ENCODE results near the gene SNCB. TPM values are rescaled to one million over a fixed set of nuclear protein-coding genes. Genes with fewer than 3 reads are reported as not detected.

The SNCB gene
- total RNA-seq, 1 experiment from 2014 or later, result 4.7 TPM

DNA sequence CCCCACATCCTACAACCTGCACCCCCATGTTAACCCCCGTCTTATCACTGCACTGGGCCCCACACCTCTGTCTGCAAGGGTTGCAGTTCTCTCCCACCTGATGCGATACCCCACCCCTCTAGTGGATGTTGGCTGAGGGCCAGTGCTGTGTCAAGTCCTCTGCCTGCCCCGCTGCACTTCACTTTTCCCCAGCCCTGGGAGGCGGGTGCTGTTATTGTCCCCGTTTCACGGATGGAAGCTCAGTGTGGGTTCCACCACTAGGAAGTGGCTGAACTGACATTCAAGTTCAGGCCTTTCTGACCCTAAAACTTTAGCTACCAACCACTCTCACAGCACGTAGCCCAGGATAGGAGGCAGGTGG is 3.5 kb downstream of the SNCB start:
- H3K27me3 ChIP-seq (ENCODE audit: control insufficient read depth, insufficient read depth, low read length), result peaks cover 36% of the 10 kb centered on the region
- no peak for DNase-seq
- no peaks in the 10 kb centered on the region for H3K36me3 ChIP-seq (replicated peaks; ENCODE audit: control insufficient read depth, insufficient read depth, low read length)
- H3K4me3 ChIP-seq (ENCODE audit: insufficient read depth, low read depth, low read length), result no peak overlapping the region

DNA sequence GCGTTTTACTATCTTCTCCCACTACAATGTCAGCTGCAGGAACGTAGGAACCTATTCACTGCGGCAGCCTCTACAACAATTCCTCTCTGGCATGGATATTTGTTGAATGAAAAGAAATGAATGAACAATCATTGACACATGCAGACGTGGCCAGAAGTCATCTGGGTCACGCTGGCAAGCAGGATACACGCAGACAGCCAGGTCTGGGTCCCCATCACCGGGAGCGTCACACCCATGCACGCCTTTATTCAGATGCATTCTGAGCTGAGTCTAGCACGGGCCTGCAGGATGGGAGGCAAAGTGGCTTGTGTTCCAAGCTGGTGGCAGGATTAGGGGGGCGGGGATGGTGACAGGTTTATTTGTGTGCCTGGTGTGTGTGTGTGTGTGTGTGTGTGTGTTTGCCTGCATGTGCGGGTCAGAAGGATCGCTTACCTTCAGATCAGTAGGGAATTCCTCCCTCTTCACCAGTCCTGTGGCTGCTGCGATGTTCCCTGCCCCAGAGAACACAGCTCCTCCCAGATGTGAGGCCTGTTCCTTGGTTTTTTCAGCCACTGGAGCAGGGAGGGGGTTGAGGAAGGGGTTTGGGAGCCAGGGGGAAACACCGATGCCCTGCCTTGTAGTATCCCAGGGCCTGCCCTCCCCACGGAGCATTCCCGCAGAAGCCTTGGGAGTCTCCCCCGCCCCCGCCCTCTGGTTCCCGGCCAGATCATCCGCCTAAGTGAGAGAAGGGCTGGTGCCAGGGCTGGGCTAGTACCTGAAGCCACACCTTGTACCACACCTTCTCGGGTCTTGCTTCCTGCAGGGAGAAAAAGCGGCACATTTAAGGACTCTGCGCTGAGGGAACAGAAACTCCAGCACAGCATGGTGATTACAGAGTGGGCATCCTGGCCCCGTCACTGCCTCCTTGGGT is 4.1 kb downstream of the SNCB start:
- DNase-seq, result no peak
- Histone ChIP-seq H3K27me3 (ENCODE audit: control insufficient read depth, insufficient read depth, low read length) (peaks cover 31% of the 10 kb centered on the region), H3K4me3 (ENCODE audit: insufficient read depth, low read depth, low read length) (no peak overlapping the region), H3K36me3 (replicated peaks; ENCODE audit: control insufficient read depth, insufficient read depth, low read length) (no peaks in the 10 kb centered on the region)

GRCh38 chr5:176625512-176625911 is 4.8 kb downstream of the SNCB start:
- H3K4me3 ChIP-seq (ENCODE audit: insufficient read depth, low read depth, low read length), result no peak overlapping the region
- no peak for DNase-seq
- peaks cover 31% of the 10 kb centered on the region for H3K27me3 ChIP-seq (ENCODE audit: control insufficient read depth, insufficient read depth, low read length)
- no peaks in the 10 kb centered on the region for H3K36me3 ChIP-seq (replicated peaks; ENCODE audit: control insufficient read depth, insufficient read depth, low read length)

- DNase-seq, result no peak
- Histone ChIP-seq H3K36me3 (replicated peaks; ENCODE audit: control insufficient read depth, insufficient read depth, low read length) (no peaks in the 10 kb centered on the region), H3K27me3 (ENCODE audit: control insufficient read depth, insufficient read depth, low read length) (peaks cover 35% of the 10 kb centered on the region), H3K4me3 (ENCODE audit: insufficient read depth, low read depth, low read length) (no peak overlapping the region)
Observed at GRCh38 chr5:176624938-176625337, 5.4 kb downstream of the SNCB start.

DNA sequence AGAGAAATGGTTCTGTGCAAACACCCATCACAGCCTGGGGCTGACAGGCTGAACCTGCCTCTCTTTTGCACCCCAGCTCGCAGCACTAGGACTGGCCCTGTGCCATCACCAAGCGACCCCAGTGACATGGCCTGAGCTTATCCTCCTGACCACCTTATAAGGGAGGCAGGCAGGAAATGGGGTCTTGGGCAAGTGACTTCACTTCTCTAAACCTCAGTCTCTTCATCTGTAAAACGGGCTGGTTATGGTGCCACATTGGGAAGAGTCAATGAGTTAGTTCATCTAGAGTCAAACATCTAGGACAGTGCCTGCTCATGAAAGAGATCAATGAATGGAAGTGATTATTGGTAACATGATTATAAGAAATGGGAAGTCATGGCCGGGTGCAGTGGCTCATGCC is 6.2 kb downstream of the SNCB start:
- peaks cover 34% of the 10 kb centered on the region for H3K27me3 ChIP-seq (ENCODE audit: control insufficient read depth, insufficient read depth, low read length)
- H3K4me3 ChIP-seq (ENCODE audit: insufficient read depth, low read depth, low read length), result no peak overlapping the region
- no peak for DNase-seq
- H3K36me3 ChIP-seq (replicated peaks; ENCODE audit: control insufficient read depth, insufficient read depth, low read length), result no peaks in the 10 kb centered on the region

DNA sequence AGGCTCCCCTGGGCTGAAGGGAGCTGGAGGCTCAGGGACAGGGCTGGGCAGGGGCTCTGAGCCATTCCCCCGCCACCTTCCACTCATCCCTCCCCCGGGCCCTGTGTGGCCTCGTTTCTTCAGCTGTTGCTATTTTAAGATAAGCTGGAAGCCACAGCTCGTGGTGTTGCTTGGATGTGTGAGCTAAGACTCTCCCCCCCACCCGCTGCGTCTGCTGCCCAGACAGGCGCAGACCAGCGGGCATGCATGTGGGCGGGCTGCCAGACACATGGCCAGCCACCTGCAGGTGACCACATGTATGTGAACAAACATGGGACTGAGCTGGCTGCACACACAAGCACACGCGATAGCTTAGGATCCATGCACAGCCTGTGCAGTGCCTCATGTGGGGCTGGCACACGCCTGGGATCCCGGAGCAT is 8.7 kb downstream of the SNCB start:
- DNase-seq, result no peak
- H3K36me3 ChIP-seq (replicated peaks; ENCODE audit: control insufficient read depth, insufficient read depth, low read length), result no peaks in the 10 kb centered on the region
- H3K4me3 ChIP-seq (ENCODE audit: insufficient read depth, low read depth, low read length), result no peak overlapping the region
- peaks cover 35% of the 10 kb centered on the region for H3K27me3 ChIP-seq (ENCODE audit: control insufficient read depth, insufficient read depth, low read length)

DNA sequence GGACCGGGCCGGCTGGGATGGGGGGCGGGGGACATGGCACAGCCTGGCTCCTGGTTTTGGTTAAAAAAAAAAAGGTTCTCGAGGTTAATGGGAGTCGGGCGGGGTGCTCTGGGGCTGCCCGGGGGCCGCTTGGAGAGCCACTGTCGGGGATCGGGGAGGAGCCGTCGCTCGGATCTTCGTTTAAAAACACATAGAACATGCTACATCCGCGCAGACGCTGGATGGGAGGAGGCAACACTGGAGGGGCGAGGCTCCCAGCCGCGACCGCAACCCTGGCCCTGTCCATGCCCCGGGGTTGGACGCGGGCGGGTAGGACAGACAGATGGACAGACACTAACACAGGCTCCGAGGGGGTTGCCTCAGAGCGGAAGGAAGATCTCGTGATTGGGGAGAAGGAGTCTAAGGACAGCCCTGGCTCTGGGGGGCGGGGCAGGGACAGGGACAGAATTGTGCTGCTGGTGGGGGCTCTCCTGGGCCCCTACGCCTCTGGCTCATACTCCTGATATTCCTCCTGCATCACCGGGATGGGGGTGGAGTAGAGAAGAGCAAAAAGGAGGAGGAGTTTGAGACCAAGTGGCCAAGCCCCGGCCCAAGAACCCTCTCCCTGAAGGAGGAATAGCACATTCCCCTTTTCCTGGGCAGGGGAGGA is 9.9 kb downstream of the SNCB start:
- peak; percentile 83 for DNase-seq
- peak overlapping the region; percentile 36 for H3K4me3 ChIP-seq (ENCODE audit: insufficient read depth, low read depth, low read length)
- H3K36me3 ChIP-seq (replicated peaks; ENCODE audit: control insufficient read depth, insufficient read depth, low read length), result no peaks in the 10 kb centered on the region
- peaks cover 38% of the 10 kb centered on the region for H3K27me3 ChIP-seq (ENCODE audit: control insufficient read depth, insufficient read depth, low read length)

DNA sequence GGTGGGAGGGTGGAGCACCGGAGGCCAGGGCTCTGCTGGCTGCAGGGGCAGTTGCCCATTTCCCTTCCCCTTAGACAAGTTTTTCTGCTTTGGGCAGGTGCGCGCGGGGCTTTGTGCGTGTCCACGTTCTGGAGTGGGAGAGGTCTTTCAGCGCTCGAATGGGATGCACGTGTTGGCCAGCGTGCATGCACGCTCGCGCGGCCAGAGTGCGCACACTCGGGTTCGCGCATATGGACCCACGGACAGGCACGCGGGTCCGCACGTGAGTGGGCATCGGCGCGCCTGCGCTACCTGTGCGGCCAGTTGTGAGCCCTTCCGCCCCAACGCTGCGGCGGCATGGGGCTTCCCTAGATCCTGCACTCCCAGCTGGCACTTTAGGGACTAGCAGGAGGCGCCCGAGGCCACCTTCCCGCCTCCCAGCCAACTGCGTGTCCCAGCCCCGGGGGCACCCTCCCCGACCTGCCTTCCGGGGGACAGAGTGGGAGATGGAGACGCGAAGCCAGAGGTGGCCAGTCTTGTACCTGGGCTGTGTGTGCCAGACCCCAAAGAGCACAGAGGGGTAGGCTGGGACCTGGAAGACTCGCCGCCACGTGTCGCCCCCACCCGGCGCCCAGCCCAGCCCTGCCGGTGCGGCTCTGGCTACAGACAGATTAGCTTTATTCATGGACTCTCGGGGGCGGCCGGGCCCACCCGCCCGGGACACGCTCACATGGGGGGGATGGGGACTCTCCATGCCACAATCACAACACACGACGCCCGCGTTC is 10.6 kb downstream of the SNCB start:
- peak overlapping the region; percentile 36 for H3K4me3 ChIP-seq (ENCODE audit: insufficient read depth, low read depth, low read length)
- no peaks in the 10 kb centered on the region for H3K36me3 ChIP-seq (replicated peaks; ENCODE audit: control insufficient read depth, insufficient read depth, low read length)
- H3K27me3 ChIP-seq (ENCODE audit: control insufficient read depth, insufficient read depth, low read length), result peaks cover 38% of the 10 kb centered on the region
- peak; percentile 83 for DNase-seq

DNA sequence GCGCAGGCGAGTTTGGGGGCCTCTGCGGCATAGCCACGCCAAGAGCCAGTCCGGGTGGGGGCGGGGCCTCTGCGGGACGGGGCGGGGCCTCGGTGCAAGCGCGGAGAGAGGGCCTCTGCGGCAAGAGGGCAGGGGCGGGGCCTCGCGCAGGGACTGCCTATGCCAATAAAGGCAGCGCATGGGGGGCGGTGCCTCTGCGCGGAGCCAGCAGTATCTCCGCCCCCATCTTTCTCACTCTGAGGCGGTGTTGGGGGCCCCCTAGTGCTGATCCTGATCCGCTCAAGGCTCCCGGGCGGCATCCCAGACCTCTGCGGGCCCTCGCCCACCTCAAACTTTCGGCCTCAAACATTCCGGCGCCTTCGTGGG is 11.1 kb downstream of the SNCB start:
- H3K27me3 ChIP-seq (ENCODE audit: control insufficient read depth, insufficient read depth, low read length), result peaks cover 38% of the 10 kb centered on the region
- DNase-seq, result peak; percentile 99
- H3K36me3 ChIP-seq (replicated peaks; ENCODE audit: control insufficient read depth, insufficient read depth, low read length), result no peaks in the 10 kb centered on the region
- peak overlapping the region; percentile 36 for H3K4me3 ChIP-seq (ENCODE audit: insufficient read depth, low read depth, low read length)

GRCh38 chr5:176618783-176619182 is 11.6 kb downstream of the SNCB start:
- no peaks in the 10 kb centered on the region for H3K36me3 ChIP-seq (replicated peaks; ENCODE audit: control insufficient read depth, insufficient read depth, low read length)
- peak overlapping the region; percentile 25 for H3K4me3 ChIP-seq (ENCODE audit: insufficient read depth, low read depth, low read length)
- H3K27me3 ChIP-seq (ENCODE audit: control insufficient read depth, insufficient read depth, low read length), result peaks cover 38% of the 10 kb centered on the region
- peak; percentile 68 for DNase-seq

GRCh38 chr5:176616511-176616910 is 13.8 kb downstream of the SNCB start:
- no peaks in the 10 kb centered on the region for H3K36me3 ChIP-seq (replicated peaks; ENCODE audit: control insufficient read depth, insufficient read depth, low read length)
- no peak overlapping the region for H3K4me3 ChIP-seq (ENCODE audit: insufficient read depth, low read depth, low read length)
- peaks cover 36% of the 10 kb centered on the region for H3K27me3 ChIP-seq (ENCODE audit: control insufficient read depth, insufficient read depth, low read length)
- no peak for DNase-seq

DNA sequence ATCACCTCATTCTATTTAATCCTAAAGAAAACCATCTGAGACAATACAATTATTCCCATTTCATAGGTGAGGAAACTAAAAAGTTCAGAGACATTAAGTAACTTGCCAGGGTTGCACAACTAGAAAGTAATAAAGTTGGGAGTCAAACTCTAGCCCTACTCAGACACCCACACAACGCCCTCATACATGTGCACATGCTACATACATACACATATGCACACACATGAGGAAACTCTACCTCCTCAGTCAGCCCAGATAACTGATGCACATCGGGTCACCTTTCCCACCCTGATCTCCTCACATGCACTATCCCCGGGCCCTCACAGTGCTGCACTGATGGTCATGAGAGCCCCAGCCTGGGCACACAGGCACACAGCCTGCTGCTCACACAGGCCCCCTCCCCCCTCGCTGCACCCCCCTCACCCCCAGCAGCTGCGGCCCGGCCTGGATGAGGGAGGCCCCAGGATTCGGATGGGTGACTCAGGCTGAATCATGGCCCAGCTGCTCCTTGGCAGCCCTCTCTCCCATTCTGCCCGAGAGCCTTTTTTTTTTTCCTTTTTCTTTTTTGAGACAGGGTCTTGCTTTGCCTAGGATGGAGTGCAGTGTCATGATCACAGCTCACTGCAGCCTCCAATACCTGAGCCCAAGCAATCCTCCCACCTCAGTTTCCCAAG is 15.4 kb downstream of the SNCB start:
- no peak overlapping the region for H3K4me3 ChIP-seq (ENCODE audit: insufficient read depth, low read depth, low read length)
- DNase-seq, result no peak
- peaks cover 25% of the 10 kb centered on the region for H3K27me3 ChIP-seq (ENCODE audit: control insufficient read depth, insufficient read depth, low read length)
- no peaks in the 10 kb centered on the region for H3K36me3 ChIP-seq (replicated peaks; ENCODE audit: control insufficient read depth, insufficient read depth, low read length)

- DNase-seq, result no peak
- no peak overlapping the region for H3K4me3 ChIP-seq (ENCODE audit: insufficient read depth, low read depth, low read length)
- H3K36me3 ChIP-seq (replicated peaks; ENCODE audit: control insufficient read depth, insufficient read depth, low read length), result no peaks in the 10 kb centered on the region
- H3K27me3 ChIP-seq (ENCODE audit: control insufficient read depth, insufficient read depth, low read length), result peaks cover 11% of the 10 kb centered on the region
Observed at GRCh38 chr5:176612855-176613254, 17.5 kb downstream of the SNCB start.

- Histone ChIP-seq H3K36me3 (replicated peaks; ENCODE audit: control insufficient read depth, insufficient read depth, low read length) (no peaks in the 10 kb centered on the region), H3K4me3 (ENCODE audit: insufficient read depth, low read depth, low read length) (no peak overlapping the region), H3K27me3 (ENCODE audit: control insufficient read depth, insufficient read depth, low read length) (peaks cover 8% of the 10 kb centered on the region)
- no peak for DNase-seq
Observed at GRCh38 chr5:176612008-176612407, 18.3 kb downstream of the SNCB start.
